ENCODE data around the gene LMAN2. TPM values are rescaled to one million over a fixed set of nuclear protein-coding genes. Genes with fewer than 3 reads are reported as not detected.
"Not testable (repeated sequence)": the region's sequence is repeated elsewhere in the genome, so short reads cannot be mapped to it uniquely, and the experiment has no call there.

Gene LMAN2
- total and polyA plus RNA-seq, 4 donors, result 86.2 to 145 (median 116) TPM

DNA sequence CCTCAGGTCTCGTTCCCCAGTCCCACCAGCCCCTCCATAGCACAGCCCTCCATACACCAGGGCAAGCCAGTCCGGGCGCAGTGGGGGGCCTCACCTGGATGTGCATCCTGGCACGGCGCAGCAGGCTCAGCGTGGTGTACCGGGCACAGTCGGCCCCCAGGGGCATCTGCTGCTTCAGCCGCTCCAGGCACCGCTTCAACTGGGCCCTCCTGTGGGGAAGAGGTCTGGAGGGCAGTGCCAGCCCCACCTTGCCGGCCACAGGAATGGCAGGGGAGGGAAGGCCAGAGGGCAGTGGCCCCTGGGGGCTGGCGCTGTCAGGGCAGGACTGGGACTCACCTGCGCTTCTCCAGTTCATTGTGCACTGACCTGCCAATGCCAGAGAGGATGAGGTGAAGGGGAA is 41.1 kb downstream of the LMAN2 start:
- 92 to 94% methylated on average over 13 of the region's 13 CpGs for WGBS, 2 donors
- no peaks in the 10 kb centered on the region for H3K36me3 ChIP-seq (ENCODE audit: control insufficient read depth in 1 of 2, insufficient read depth in 2 of 2, low read length in 1 of 2)
- ATAC-seq (ENCODE audit: low FRiP score) (no peak), DNase-seq (peak in 1 of 2 donors; percentile 76)
- intact Hi-C loops (cut with DNase I), result loop anchor here in 1 of 2 donors (5.0 kb wide), 3 partner anchors 57 to 198 kb away; no protein-coding TSS in a partner anchor
- H3K27me3 ChIP-seq (ENCODE audit: control insufficient read depth in 1 of 2, insufficient read depth in 2 of 2, low read length in 1 of 2), result no peaks in the 10 kb centered on the region
- no peaks in the 10 kb centered on the region for H3K9me3 ChIP-seq (ENCODE audit: control insufficient read depth, low read length)
- H3K4me1 ChIP-seq (ENCODE audit: control insufficient read depth in 1 of 2, insufficient read depth in 2 of 2, low read length in 2 of 2), result no peaks in the 10 kb centered on the region
- H3K4me3 ChIP-seq (ENCODE audit: low read length in 2 of 2), result no peak overlapping the region
- no peak overlapping the region for H3K27ac ChIP-seq (ENCODE audit: low read depth in 1 of 2, low read length in 2 of 2)

DNA sequence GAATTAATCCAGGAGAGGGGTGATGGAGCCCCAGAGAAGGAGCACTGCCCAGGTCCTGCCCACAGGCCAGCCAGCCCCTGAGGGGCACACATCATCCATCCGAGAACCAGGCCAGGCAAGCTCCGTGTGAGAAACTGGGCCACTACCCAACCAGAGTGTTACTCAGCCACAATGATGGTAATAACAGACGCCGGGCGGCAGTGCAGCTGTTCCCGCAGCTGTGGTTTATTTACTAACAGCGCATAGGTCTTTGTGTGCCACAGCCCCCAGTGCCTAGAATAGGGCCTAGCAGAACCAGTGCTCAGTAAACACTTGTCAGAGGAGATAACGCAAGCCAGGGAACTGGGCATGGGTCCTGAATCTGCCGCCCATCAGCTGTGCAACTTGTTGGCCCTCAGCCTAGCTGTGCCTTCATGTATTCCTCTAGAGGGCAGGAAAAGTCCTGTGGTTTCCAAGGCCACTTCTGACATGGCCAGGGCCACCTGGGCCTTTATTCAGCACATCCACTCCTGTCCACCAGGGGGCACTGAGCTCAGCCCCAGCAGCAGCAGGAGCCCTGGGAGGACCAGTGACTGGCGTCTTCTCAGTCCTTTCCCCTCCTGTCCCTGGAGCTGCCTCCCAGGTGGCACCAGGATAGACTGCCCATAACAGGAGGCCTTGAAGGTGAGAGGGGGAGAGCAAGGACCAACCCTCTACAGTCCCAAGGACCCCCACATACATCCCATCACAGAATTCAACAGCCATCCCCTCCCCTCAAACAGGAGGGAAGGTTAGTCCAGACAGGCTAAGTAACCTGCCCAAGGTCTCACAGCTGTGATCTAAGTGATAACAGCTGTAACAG is 41.9 kb downstream of the LMAN2 start:
- H3K27me3 ChIP-seq (ENCODE audit: control insufficient read depth in 1 of 2, insufficient read depth in 2 of 2, low read length in 1 of 2), result no peaks in the 10 kb centered on the region
- peak in 1 of 2 donors; percentile 82 for DNase-seq
- H3K4me1 ChIP-seq (ENCODE audit: control insufficient read depth in 1 of 2, insufficient read depth in 2 of 2, low read length in 2 of 2), result no peaks in the 10 kb centered on the region
- no peaks in the 10 kb centered on the region for H3K9me3 ChIP-seq (ENCODE audit: control insufficient read depth, low read length)
- H3K36me3 ChIP-seq (ENCODE audit: control insufficient read depth in 1 of 2, insufficient read depth in 2 of 2, low read length in 1 of 2), result no peaks in the 10 kb centered on the region
- intact Hi-C loops (cut with DNase I), result loop anchor here in 1 of 2 donors (5.0 kb wide), 3 partner anchors 58 to 197 kb away; no protein-coding TSS in a partner anchor
- no peak for ATAC-seq (ENCODE audit: low FRiP score)
- H3K27ac ChIP-seq (ENCODE audit: low read depth in 1 of 2, low read length in 2 of 2), result no peak overlapping the region
- no peak overlapping the region for H3K4me3 ChIP-seq (ENCODE audit: low read length in 2 of 2)
- 68 to 69% methylated on average over 10 of the region's 10 CpGs for WGBS, 2 donors

DNA sequence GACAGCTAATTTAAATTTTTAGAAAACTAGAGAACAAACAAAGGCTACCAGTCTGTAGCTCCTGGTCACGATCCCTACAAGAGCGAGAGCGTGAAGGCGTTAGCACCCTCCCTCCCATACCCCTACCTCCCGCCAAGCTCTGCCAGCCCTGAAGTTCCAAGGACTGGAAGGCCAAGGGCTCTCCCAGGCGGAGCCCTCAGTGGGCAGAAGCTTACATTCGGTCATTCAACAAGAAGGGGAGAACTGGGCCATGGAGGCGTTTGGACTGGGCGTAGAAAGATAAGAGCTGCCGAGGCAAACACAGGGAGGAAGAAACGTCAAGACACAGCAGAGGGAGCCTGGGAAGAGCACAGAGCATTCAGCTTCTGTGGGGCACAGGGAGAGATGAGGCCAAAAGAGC is 42.7 kb downstream of the LMAN2 start:
- H3K4me1 ChIP-seq (ENCODE audit: control insufficient read depth in 1 of 2, insufficient read depth in 2 of 2, low read length in 2 of 2), result no peaks in the 10 kb centered on the region
- no peak overlapping the region for H3K4me3 ChIP-seq (ENCODE audit: low read length in 2 of 2)
- ATAC-seq (ENCODE audit: low FRiP score) (no peak), DNase-seq (peak in 1 of 2 donors; percentile 43)
- WGBS, 2 donors, result 86 to 87% methylated on average over 11 of the region's 11 CpGs
- no peaks in the 10 kb centered on the region for H3K36me3 ChIP-seq (ENCODE audit: control insufficient read depth in 1 of 2, insufficient read depth in 2 of 2, low read length in 1 of 2)
- intact Hi-C loops (cut with DNase I), result no loop called here
- H3K9me3 ChIP-seq (ENCODE audit: control insufficient read depth, low read length), result no peaks in the 10 kb centered on the region
- no peak overlapping the region for H3K27ac ChIP-seq (ENCODE audit: low read depth in 1 of 2, low read length in 2 of 2)
- no peaks in the 10 kb centered on the region for H3K27me3 ChIP-seq (ENCODE audit: control insufficient read depth in 1 of 2, insufficient read depth in 2 of 2, low read length in 1 of 2)

DNA sequence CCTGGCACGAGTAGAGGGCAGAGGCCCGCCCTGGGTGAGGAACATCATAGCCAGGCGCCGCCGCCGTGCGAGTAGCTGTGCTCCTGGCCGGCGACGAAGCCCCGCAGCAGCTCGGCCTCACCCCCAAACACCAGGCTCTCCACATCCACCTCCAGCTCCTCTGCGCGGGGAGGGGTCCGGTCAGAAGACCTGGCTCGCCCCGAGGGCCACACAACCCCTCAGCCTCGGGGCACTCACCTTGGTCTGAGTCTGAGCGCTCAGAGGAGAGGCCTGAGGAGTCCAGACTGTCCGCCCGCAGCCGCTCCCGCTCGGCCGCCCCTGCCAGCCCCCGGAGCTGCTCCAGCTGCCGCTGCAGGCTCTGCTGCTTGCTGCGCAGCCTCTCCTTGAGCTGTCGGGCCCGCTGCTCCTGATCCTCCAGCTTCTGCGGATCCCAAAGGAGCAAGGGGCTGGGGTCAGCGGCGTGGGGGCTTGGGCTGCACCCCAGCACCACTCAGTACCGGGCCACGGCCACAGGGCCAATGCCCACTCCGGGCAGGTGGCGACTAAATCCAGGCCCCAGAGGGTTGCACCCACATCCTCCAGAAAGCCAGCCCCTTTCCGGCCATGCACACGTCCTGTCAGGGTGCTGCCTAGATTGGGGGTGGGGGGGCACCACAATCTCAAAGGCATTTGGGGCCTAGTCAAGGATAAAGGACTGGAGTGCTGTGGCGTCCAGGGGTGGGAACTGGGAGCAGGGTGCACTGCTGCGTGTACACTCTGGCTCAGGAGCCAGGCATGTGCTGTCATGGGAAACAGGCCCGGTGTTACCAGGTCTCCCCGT is 43.7 kb downstream of the LMAN2 start:
- DNase-seq (peak; percentile 46 to 77), ATAC-seq (ENCODE audit: low FRiP score) (no peak)
- H3K4me3 ChIP-seq (ENCODE audit: low read length in 2 of 2), result no peak overlapping the region
- no peak overlapping the region for H3K27ac ChIP-seq (ENCODE audit: low read depth in 1 of 2, low read length in 2 of 2)
- no peaks in the 10 kb centered on the region for H3K4me1 ChIP-seq (ENCODE audit: control insufficient read depth in 1 of 2, insufficient read depth in 2 of 2, low read length in 2 of 2)
- no peaks in the 10 kb centered on the region for H3K36me3 ChIP-seq (ENCODE audit: control insufficient read depth in 1 of 2, insufficient read depth in 2 of 2, low read length in 1 of 2)
- 83 to 84% methylated on average over 42 to 43 of the region's 43 CpGs for WGBS, 2 donors
- no peaks in the 10 kb centered on the region for H3K27me3 ChIP-seq (ENCODE audit: control insufficient read depth in 1 of 2, insufficient read depth in 2 of 2, low read length in 1 of 2)
- intact Hi-C loops (cut with DNase I), result no loop called here
- H3K9me3 ChIP-seq (ENCODE audit: control insufficient read depth, low read length), result no peaks in the 10 kb centered on the region

DNA sequence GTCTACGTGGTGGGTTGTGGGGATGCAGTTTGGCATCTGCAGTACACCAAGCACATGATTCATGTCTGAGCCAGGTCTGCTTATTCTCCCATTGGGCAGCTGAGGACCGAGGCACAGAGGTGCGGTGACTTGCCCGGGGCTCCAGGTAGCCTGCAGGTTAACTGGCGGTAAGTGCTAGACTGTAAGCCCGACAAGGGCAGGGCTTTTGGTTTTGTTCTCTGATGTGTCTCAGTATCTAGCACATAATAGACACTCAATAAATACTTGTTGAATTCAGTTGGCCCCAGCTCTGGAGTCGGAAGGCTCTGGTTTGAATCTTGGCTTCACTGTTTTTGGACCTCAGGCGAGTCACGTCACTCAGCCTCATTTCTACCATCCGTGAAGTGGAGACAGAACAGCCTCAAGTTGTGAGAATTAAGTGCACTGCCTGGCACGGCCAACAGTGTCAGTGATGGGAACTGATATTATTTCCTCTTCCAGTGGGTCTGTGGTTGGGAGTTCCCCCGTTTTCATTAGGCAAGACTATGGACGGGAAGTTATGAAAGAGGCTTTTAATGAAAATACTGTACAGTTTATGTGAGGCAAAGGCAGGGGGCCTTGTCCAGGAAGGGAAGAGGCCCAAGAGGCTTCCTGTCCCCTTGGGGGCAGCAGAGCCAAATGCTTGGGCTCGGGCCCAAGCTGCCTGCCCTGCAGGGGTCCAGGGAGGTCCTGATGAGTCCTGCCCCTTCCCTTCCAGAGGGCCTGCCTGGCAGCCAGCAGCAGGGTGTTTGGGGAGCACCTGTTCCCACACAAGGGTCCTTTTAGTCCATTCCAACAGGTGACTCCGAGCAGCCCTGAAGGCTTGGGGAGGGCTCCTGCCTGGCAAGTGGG is 44.6 kb downstream of the LMAN2 start:
- no peak overlapping the region for H3K27ac ChIP-seq (ENCODE audit: low read depth in 1 of 2, low read length in 2 of 2)
- DNase-seq, result peak in 1 of 2 donors; percentile 57

DNA sequence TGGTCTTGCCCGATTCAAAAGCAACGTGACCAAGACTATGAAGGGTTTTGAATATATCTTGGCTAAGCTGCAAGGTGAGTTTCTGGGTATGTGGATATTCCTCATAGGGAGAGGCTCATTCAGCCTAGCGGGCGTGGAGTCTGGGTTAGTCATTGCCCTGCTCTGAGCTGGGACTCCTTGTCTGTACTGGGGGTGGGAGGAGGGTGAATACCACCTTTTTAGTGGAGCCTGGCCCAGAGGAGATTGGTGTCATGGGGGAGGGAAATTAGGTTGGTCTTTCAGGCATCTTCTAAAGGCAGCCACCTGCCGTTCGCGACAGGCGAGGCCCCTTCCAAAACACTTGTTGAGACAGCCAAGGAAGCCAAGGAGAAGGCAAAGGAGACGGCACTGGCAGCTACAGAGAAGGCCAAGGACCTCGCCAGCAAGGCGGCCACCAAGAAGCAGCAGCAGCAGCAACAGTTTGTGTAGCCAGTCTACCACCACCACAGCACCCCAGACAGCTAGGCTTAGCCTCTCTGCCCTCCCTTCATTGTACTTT is 45.3 kb downstream of the LMAN2 start:
- intact Hi-C loops (cut with DNase I), result not testable (repeated sequence)

More for the DNA sequence above, 44.6 kb downstream of the LMAN2 start:
- Histone ChIP-seq H3K4me3 (ENCODE audit: low read length in 2 of 2) (no peak overlapping the region), H3K27me3 (ENCODE audit: control insufficient read depth in 1 of 2, insufficient read depth in 2 of 2, low read length in 1 of 2) (no peaks in the 10 kb centered on the region), H3K36me3 (ENCODE audit: control insufficient read depth in 1 of 2, insufficient read depth in 2 of 2, low read length in 1 of 2) (no peaks in the 10 kb centered on the region), H3K9me3 (ENCODE audit: control insufficient read depth, low read length) (no peaks in the 10 kb centered on the region), H3K4me1 (ENCODE audit: control insufficient read depth in 1 of 2, insufficient read depth in 2 of 2, low read length in 2 of 2) (no peaks in the 10 kb centered on the region)
- intact Hi-C loops (cut with DNase I), result no loop called here
- WGBS, 2 donors, result 76 to 84% methylated on average over 15 of the region's 15 CpGs
- no peak for ATAC-seq (ENCODE audit: low FRiP score)

DNA sequence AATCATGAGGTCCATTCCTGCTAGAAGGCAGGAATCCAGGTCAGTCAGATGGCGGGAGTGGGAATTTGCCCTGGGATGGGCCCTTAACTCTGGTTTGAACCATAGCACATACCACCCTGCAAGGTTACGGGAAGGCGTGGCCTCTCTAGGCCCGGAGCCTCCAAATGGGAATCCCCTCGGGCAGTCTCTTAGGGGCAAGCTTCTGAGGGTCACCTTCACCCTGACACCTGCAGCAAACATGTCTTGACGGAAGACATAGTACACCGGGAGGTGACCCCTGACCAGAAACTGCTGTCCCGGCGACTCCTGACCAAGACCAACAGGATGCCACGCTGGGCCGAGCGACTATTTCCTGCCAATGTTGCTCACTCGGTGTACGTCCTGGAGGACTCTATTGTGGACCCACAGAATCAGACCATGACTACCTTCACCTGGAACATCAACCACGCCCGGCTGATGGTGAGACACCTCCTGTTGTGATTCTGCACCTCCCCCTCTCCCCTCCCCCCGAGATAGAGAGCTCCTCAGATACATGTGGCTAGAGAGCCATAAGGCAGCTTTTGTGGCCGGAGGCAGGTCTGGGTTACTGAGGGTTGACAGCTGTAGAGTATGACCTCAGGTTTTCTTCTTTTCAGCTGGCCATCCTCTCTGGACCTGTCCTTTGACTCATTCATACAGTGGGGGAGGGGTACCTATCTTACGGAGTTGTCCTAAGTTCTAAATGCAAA is 46.9 kb downstream of the LMAN2 start:
- Histone ChIP-seq H3K27ac (ENCODE audit: low read depth in 1 of 2, low read length in 2 of 2) (no peak overlapping the region), H3K27me3 (ENCODE audit: control insufficient read depth in 1 of 2, insufficient read depth in 2 of 2, low read length in 1 of 2) (no peaks in the 10 kb centered on the region), H3K36me3 (ENCODE audit: control insufficient read depth in 1 of 2, insufficient read depth in 2 of 2, low read length in 1 of 2) (no peaks in the 10 kb centered on the region), H3K9me3 (ENCODE audit: control insufficient read depth, low read length) (no peaks in the 10 kb centered on the region), H3K4me3 (ENCODE audit: low read length in 2 of 2) (peak overlapping the region; percentile 38 to 74), H3K4me1 (ENCODE audit: control insufficient read depth in 1 of 2, insufficient read depth in 2 of 2, low read length in 2 of 2) (no peaks in the 10 kb centered on the region)
- DNase-seq, result peak in 1 of 2 donors; percentile 72
- intact Hi-C loops (cut with DNase I), result no loop called here
- WGBS, 2 donors, result 33 to 39% methylated on average over 19 of the region's 19 CpGs
- ATAC-seq (ENCODE audit: low FRiP score), result no peak

More for the DNA sequence above, 45.3 kb downstream of the LMAN2 start:
- H3K27ac ChIP-seq (ENCODE audit: low read depth in 1 of 2, low read length in 2 of 2); ATAC-seq (ENCODE audit: low FRiP score); H3K36me3 ChIP-seq (ENCODE audit: control insufficient read depth in 1 of 2, insufficient read depth in 2 of 2, low read length in 1 of 2); H3K4me3 ChIP-seq (ENCODE audit: low read length in 2 of 2); H3K9me3 ChIP-seq (ENCODE audit: control insufficient read depth, low read length); H3K4me1 ChIP-seq (ENCODE audit: control insufficient read depth in 1 of 2, insufficient read depth in 2 of 2, low read length in 2 of 2); H3K27me3 ChIP-seq (ENCODE audit: control insufficient read depth in 1 of 2, insufficient read depth in 2 of 2, low read length in 1 of 2): not testable (repeated sequence)
- 78% methylated on average over 11 of the region's 11 CpGs for WGBS, 2 donors
- DNase-seq, result peak in 1 of 2 donors; percentile 23
